Measurements from ENCODE around the gene CDC42EP4. TPM values are rescaled to one million over a fixed set of nuclear protein-coding genes. Genes with fewer than 3 reads are reported as not detected.

The CDC42EP4 gene
- total and polyA plus RNA-seq, 9 of the 15 experiments (the other 6 are each of a cell fraction or from before 2014, with no cell fraction given) = 0.65 to 20.8 (median 12.3) TPM

GRCh38 chr17:73288534-73289302 is 23.1 kb downstream of the CDC42EP4 start (continued):
- TF ChIP-seq ZNF277 (CRISPR knock-in tag; IDR thresholded peaks at IDR 0.05; ENCODE audit: borderline replicate concordance) (no peak), IFI16 (CRISPR knock-in tag; IDR thresholded peaks at IDR 0.05) (no peak), ESRRB (CRISPR knock-in tag; IDR thresholded peaks at IDR 0.05; ENCODE audit: borderline replicate concordance) (no peak), VEZF1 (CRISPR knock-in tag; IDR thresholded peaks at IDR 0.05) (peak; percentile 76), MAFG (tag; conservative IDR thresholded peaks at IDR 0.05) (no peak), GATA2 (CRISPR knock-in tag; IDR thresholded peaks at IDR 0.05) (0 out of 2 replicates have a peak, but pooled peaks have one; percentile 21), BCLAF1 (IDR thresholded peaks at IDR 0.05; ENCODE audit: borderline replicate concordance in 1 of 2, control insufficient read depth in 1 of 2, low read depth in 2 of 2, low read length in 1 of 2) (no peak), SAFB2 (IDR thresholded peaks at IDR 0.05; ENCODE audit: borderline replicate concordance, low read depth, low read length, severe bottlenecking) (no peak), NR2C1 (IDR thresholded peaks at IDR 0.05) (peak; percentile 90), NR2C1 (tag; IDR thresholded peaks at IDR 0.05) (peak; percentile 91), RAD21 (CRISPR knock-in tag; conservative IDR thresholded peaks at IDR 0.05 in 1 of 2, IDR thresholded peaks at IDR 0.05 in 1 of 2) (no peak; a peak in 1 of 4 replicates), ID3 (CRISPR knock-in tag; IDR thresholded peaks at IDR 0.05) (no peak), ID3 (tag; IDR thresholded peaks at IDR 0.05) (peak; percentile 91), ZNF696 (CRISPR knock-in tag; conservative IDR thresholded peaks at IDR 0.05) (no peak), CTBP1 (IDR thresholded peaks at IDR 0.05; ENCODE audit: borderline replicate concordance) (peak; percentile 77; the same call in 1 of the 2 replicates), HLTF (IDR thresholded peaks at IDR 0.05) (no peak), CXXC5 (CRISPR knock-in tag; IDR thresholded peaks at IDR 0.05) (0 out of 2 replicates have a peak, but pooled peaks have one; percentile 20)
- TF ChIP-seq, protein P1, sequence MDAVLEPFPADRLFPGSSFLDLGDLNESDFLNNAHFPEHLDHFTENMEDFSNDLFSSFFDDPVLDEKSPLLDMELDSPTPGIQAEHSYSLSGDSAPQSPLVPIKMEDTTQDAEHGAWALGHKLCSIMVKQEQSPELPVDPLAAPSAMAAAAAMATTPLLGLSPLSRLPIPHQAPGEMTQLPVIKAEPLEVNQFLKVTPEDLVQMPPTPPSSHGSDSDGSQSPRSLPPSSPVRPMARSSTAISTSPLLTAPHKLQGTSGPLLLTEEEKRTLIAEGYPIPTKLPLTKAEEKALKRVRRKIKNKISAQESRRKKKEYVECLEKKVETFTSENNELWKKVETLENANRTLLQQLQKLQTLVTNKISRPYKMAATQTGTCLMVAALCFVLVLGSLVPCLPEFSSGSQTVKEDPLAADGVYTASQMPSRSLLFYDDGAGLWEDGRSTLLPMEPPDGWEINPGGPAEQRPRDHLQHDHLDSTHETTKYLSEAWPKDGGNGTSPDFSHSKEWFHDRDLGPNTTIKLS (IDR thresholded peaks at IDR 0.05; ENCODE audit: borderline replicate concordance, low read depth) = no peak
